Thyroid gland (tissue), 4 donors: Measurements from ENCODE around the gene WFDC1. TPM values are rescaled to one million over a fixed set of nuclear protein-coding genes. Genes with fewer than 3 reads are reported as not detected.

ENCODE experiments used
- DNase-seq, 2 donors: peaks; one replicate each; pipeline ENCODE4 v3.0.0-alpha.2; 2019
- H3K27ac ChIP-seq, 3 donors: fragments of 200-600 bp; sonication (generic); 1 replicate in 2 of 3; 2 replicates in 1 of 3; pipeline ENCODE4 v1.5.1; 2016 to 2019; ENCODE audit warnings: mild to moderate bottlenecking in 1 of 3, moderate library complexity in 1 of 3
- H3K27me3 ChIP-seq: fragments of 200-600 bp; sonication (generic); one replicate; pipeline ENCODE4 v1.5.1; 2019
- H3K36me3 ChIP-seq, 2 donors: fragments of 200-600 bp; sonication (generic); one replicate each; pipeline ENCODE4 v1.5.1; 2016 to 2019
- H3K4me1 ChIP-seq, 2 donors: fragments of 200-600 bp; sonication (generic); one replicate each; pipeline ENCODE4 v1.5.1; 2017 to 2019
- H3K4me3 ChIP-seq, 3 donors: fragments of 200-600 bp; sonication (generic); replicated peaks in 1 of 3; 1 replicate in 2 of 3; 2 replicates in 1 of 3; pipeline ENCODE4 v1.5.1; 2016; ENCODE audit warnings: mild to moderate bottlenecking in 1 of 3
- H3K9me3 ChIP-seq: fragments of 200-600 bp; sonication (generic); one replicate; pipeline ENCODE4 v1.5.1; 2017
- CTCF ChIP-seq, 6 experiments: fragments of 200-600 bp in 3 of 6; fragments of 450-650 bp in 3 of 6; sonication (generic) in 3 of 6; IDR thresholded peaks; one replicate each; pipeline ENCODE4 v1.5.1; 2016 to 2019; ENCODE audit warnings: antibody characterized with exemption in 6 of 6, mild to moderate bottlenecking in 2 of 6, inconsistent platforms in 1 of 6, moderate library complexity in 1 of 6
- POLR2A ChIP-seq, 2 donors: fragments of 450-650 bp; IDR thresholded peaks; one replicate each; pipeline ENCODE4 v1.6.1; 2017; ENCODE audit warnings: antibody characterized with exemption in 2 of 2, mild to moderate bottlenecking in 2 of 2, moderate library complexity in 1 of 2
- WGBS, 2 donors: methylation state at CpG; one replicate each; pipeline ENCODE4 v1.1.5; 2017; 5-methylcytosine and 5-hydroxymethylcytosine counted together
- intact Hi-C: fragments of 100-400 bp; cut with DNase I; formaldehyde crosslinking; loops from one replicate; pipeline ENCODE4 v1.15.1; 2023
- total RNA-seq, 4 donors: library from RNA; depleted of rRNA; stranded (reverse); fragments of >200 nt; gene quantifications; one replicate each; pipeline ENCODE4 v1.2.3, GENCODE V29; 2016

WFDC1 gene
- total RNA-seq, 4 donors from 2014 or later, result 1.3 to 2.1 (median 1.6) TPM; not detected in 1

GRCh38 chr16:84344781-84345180 lies 50.1 kb downstream of the WFDC1 start:
- intact Hi-C loops, result no loop called here
- Histone ChIP-seq H3K4me1 (peaks cover 0 to 6% of the 10 kb centered on the region in 2 donors), H3K9me3 (no peaks in the 10 kb centered on the region), H3K27me3 (no peaks in the 10 kb centered on the region), H3K36me3 (no peaks in the 10 kb centered on the region), H3K4me3 (no peak overlapping the region), H3K27ac (no peak overlapping the region)
- WGBS, 2 donors, result 47 to 57% methylated on average over 7 to 8 of the region's 8 CpGs
- TF ChIP-seq CTCF (IDR thresholded peaks at IDR 0.05) (no peak), POLR2A (IDR thresholded peaks at IDR 0.05) (no peak)
- peak in 1 of 2 donors; percentile 18 for DNase-seq

GRCh38 chr16:84347161-84347560 lies 52.5 kb downstream of the WFDC1 start:
- no peak for TF ChIP-seq POLR2A (IDR thresholded peaks at IDR 0.05)
- no peak for TF ChIP-seq CTCF (IDR thresholded peaks at IDR 0.05)
- Histone ChIP-seq H3K27ac (no peak overlapping the region), H3K9me3 (no peaks in the 10 kb centered on the region), H3K4me1 (peaks cover 0 to 6% of the 10 kb centered on the region in 2 donors), H3K27me3 (no peaks in the 10 kb centered on the region), H3K36me3 (no peaks in the 10 kb centered on the region), H3K4me3 (no peak overlapping the region)
- intact Hi-C loops, result no loop called here
- DNase-seq, result no peak
- 90 to 96% methylated on average over 6 to 9 of the region's 9 CpGs for WGBS, 2 donors

- 56 to 61% methylated on average over 6 of the region's 6 CpGs for WGBS, 2 donors
- Histone ChIP-seq H3K36me3 (no peaks in the 10 kb centered on the region), H3K27me3 (no peaks in the 10 kb centered on the region), H3K9me3 (no peaks in the 10 kb centered on the region), H3K27ac (no peak overlapping the region), H3K4me1 (peaks cover 0 to 6% of the 10 kb centered on the region in 2 donors), H3K4me3 (no peak overlapping the region)
- DNase-seq, result peak; percentile 60 to 68
- TF ChIP-seq POLR2A (IDR thresholded peaks at IDR 0.05) (no peak), CTCF (IDR thresholded peaks at IDR 0.05) (no peak)
- intact Hi-C loops, result no loop called here
Observed at GRCh38 chr16:84348386-84348888, 53.8 kb downstream of the WFDC1 start.

- no peaks in the 10 kb centered on the region for H3K36me3 ChIP-seq
- H3K4me1 ChIP-seq, result peaks cover 0 to 6% of the 10 kb centered on the region in 2 donors
- intact Hi-C loops, result no loop called here
- no peaks in the 10 kb centered on the region for H3K27me3 ChIP-seq
- no peaks in the 10 kb centered on the region for H3K9me3 ChIP-seq
- WGBS, 2 donors, result 90 to 93% methylated on average over 11 of the region's 11 CpGs
- TF ChIP-seq CTCF (IDR thresholded peaks at IDR 0.05), result no peak
- TF ChIP-seq POLR2A (IDR thresholded peaks at IDR 0.05), result no peak
- DNase-seq, result no peak
- H3K4me3 ChIP-seq, result no peak overlapping the region
- no peak overlapping the region for H3K27ac ChIP-seq
Observed at GRCh38 chr16:84349862-84350684, 55.4 kb downstream of the WFDC1 start.
